Activated naive CD4-positive, alpha-beta T cell treated with anti-CD3 and anti-CD28 coated beads, Interleukin-2, amount 10 ng/mL, durations not matched to agents 7 days and 5 days (primary cell): ENCODE measurements around the gene C11orf91.
"Not testable (repeated sequence)": the region's sequence is repeated elsewhere in the genome, so short reads cannot be mapped to it uniquely, and the experiment has no call there.

Source experiments
- CTCF ChIA-PET: fragments of 350-600 bp; sonication (Branson Sonifier 250); formaldehyde crosslinking; loops from one replicate; lab custom pipeline; 2021; ENCODE audit warnings: antibody characterized with exemption; lab: Charles Lee
- DNase-seq: peaks from one replicate; pipeline ENCODE4 v3.0.0-alpha.2; 2020
- H3K27ac Mint-ChIP-seq: one replicate; pipeline ENCODE4 v1.8.0; 2021; ENCODE audit warnings: mild to moderate bottlenecking, moderate library complexity, mixed read lengths
- H3K27me3 Mint-ChIP-seq: one replicate; pipeline ENCODE4 v1.8.0; 2021; ENCODE audit warnings: mild to moderate bottlenecking, mixed read lengths
- H3K36me3 Mint-ChIP-seq: one replicate; pipeline ENCODE4 v1.8.0; 2021; ENCODE audit warnings: mixed read lengths
- H3K4me1 Mint-ChIP-seq: one replicate; pipeline ENCODE4 v1.8.0; 2021; ENCODE audit warnings: mixed read lengths
- H3K4me3 Mint-ChIP-seq: one replicate; pipeline ENCODE4 v1.8.0; 2021; ENCODE audit warnings: mild to moderate bottlenecking, moderate library complexity, mixed read lengths
- H3K9me3 Mint-ChIP-seq: one replicate; pipeline ENCODE4 v1.8.0; 2021; ENCODE audit warnings: mixed read lengths

C11orf91 gene

DNA sequence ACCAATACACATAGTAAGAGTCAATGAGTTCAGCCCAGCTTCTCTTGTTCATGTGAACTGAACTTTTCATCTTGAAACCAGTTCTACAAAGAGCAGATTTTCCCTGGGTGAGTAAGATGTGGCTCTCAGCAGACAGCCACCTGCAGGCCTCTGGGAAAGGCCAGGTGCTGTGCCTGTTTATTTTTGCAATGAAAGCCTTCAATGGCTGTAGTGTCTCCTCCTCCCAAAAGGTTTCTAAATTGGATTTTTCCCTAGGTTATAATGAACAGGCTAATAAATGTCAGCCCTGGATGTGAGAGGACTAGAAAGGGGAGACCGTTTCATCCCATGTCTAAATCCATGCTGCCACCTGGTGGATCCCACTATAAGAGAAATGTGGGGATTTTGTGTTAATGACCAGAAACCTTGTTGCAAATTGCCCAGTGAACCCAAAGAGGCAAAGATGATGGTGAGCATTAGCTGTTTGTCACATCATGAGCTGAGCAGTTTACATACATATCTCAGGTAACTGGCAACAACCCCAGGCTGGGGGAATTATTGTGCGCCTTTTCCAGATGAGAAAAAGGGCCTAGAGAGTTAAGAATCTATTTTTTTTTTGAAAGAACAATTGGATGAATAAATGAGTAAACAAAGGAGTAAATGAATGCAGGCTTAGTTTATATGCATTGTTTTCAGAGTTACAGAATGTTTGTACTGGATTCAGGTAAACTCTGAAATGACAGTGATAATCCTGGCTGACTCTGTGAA, 12.7 kb downstream of the C11orf91 start:
- DNase-seq, result peak; percentile 31
- CTCF ChIA-PET, result interaction anchor here (2.6 kb wide), 1 partner anchor 325 kb away, joined by 9 read pairs; no protein-coding TSS in a partner anchor
- H3K4me1 Mint-ChIP-seq, result no peaks in the 10 kb centered on the region
- H3K4me3 Mint-ChIP-seq, result no peak overlapping the region
- H3K27me3 Mint-ChIP-seq, result peaks cover 22% of the 10 kb centered on the region
- peaks cover 4% of the 10 kb centered on the region for H3K9me3 Mint-ChIP-seq
- no peak overlapping the region for H3K27ac Mint-ChIP-seq
- H3K36me3 Mint-ChIP-seq, result no peaks in the 10 kb centered on the region

DNA sequence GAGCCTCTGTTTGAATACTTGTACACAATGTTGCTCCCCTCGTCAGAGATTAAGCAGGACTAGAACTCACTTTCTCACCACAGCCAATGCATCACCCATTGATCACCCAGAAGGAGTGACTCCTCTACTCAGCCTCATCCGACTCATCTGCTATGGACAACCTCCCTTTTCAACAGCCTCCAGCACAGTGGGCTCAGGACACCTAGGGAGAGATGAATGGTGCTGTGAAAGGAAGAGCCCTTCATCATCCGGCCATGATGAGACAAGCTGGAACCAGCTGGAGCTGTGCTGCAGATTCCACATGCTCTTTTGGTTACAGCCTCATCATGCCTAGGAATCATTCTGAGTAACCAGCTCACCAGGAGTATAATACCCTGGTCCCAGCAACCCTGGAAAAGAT, 15.5 kb downstream of the C11orf91 start:
- H3K36me3 Mint-ChIP-seq, result no peaks in the 10 kb centered on the region
- peaks cover 4% of the 10 kb centered on the region for H3K9me3 Mint-ChIP-seq
- no peak overlapping the region for H3K4me3 Mint-ChIP-seq
- CTCF ChIA-PET, result interaction anchor here (1.9 kb wide), 1 partner anchor 141 kb away, joined by 5 read pairs; no protein-coding TSS in a partner anchor
- peaks cover 41% of the 10 kb centered on the region for H3K27me3 Mint-ChIP-seq
- H3K27ac Mint-ChIP-seq, result no peak overlapping the region
- H3K4me1 Mint-ChIP-seq, result peaks cover 7% of the 10 kb centered on the region
- no peak for DNase-seq

DNA sequence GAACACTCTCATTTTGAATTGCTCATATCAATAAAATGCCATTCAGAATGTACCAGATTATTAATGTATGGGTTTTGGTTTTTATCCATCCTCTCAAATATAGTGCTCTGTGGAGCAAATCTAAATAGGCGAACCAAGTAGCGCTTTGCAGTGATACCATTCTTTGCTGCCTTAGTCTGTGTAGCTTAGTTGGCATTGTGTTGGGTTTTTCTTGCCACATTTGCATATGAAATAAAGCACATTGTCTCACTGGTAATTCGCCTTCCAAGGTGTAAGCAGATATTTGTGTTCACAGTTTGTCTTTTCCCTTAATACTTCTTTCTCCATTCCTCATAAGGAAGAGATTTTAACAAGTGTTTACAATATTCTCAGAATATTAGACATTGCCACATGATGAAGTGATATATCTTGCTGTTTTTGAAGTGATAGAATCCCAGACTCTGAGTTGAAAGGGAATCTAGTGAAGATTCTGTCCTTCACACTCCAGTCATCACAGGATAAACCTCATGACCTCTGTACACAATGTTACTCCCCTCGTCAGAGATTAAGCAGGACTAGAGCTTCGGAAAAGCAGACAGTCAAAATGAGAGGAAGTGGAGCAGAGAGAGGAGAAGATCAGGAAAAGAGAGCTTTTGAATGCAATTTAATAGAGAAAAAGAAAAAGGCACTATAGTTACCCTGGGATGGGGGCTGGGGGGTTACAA, 16.5 kb downstream of the C11orf91 start:
- no peak overlapping the region for H3K4me3 Mint-ChIP-seq
- H3K27ac Mint-ChIP-seq, result no peak overlapping the region
- H3K9me3 Mint-ChIP-seq, result peaks cover 4% of the 10 kb centered on the region
- CTCF ChIA-PET, result interaction anchor here (0.5 kb wide), 1 partner anchor 134 kb away, joined by 3 read pairs; no protein-coding TSS in a partner anchor
- H3K36me3 Mint-ChIP-seq, result no peaks in the 10 kb centered on the region
- no peak for DNase-seq
- peaks cover 46% of the 10 kb centered on the region for H3K27me3 Mint-ChIP-seq
- peaks cover 7% of the 10 kb centered on the region for H3K4me1 Mint-ChIP-seq

DNA sequence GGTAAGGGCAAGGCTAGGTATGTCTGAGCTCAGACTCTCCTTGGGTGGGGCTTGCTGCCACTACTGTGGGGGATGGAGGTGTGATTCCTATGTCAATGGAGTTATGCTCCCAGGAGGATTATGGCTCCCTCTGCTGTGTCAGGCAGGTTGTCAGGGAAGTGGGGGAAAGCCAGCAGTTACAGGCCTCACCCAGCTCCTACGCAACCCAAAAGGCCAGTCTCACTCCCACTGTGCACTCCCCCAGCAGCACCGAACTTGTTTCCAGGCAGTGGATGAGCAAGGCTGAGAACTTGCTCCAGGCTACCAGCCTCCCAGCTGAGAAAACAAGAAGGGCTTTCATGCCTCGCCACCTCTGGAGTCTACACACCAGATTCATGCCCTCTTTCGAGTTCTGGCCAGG, 18.2 kb downstream of the C11orf91 start:
- no peak for DNase-seq
- H3K36me3 Mint-ChIP-seq, result no peaks in the 10 kb centered on the region
- CTCF ChIA-PET, result interaction anchor here (0.5 to 0.6 kb wide), 2 partner anchors 1392 to 1398 kb away, joined by 4 read pairs; no protein-coding TSS in a partner anchor
- H3K27ac Mint-ChIP-seq, result no peak overlapping the region
- H3K4me1 Mint-ChIP-seq, result peaks cover 7% of the 10 kb centered on the region
- no peak overlapping the region for H3K4me3 Mint-ChIP-seq
- peaks cover 3% of the 10 kb centered on the region for H3K9me3 Mint-ChIP-seq
- H3K27me3 Mint-ChIP-seq, result peaks cover 51% of the 10 kb centered on the region

DNA sequence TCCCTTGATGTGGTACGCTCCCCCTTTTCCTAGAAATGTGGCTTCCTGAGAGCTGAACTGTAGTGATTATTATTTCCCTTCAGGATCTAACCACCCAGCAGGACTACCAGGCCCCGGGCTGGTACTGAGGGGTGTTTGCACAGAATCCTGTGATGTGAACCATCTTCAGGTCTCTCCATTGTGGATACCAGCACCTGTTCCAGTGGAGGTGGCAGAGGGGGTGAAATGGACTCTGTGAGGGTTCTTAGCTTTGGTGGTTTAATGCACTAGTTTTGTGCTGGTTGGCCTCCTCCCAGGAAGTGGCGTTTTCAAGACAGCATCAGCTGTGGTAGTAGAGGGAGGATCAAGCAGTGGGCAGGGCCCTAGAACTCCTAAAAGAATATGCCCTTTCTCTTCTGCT, 18.6 kb downstream of the C11orf91 start:
- Mint-ChIP-seq H3K27me3 (peaks cover 51% of the 10 kb centered on the region), H3K36me3 (no peaks in the 10 kb centered on the region), H3K4me1 (peaks cover 7% of the 10 kb centered on the region), H3K27ac (no peak overlapping the region), H3K9me3 (no peaks in the 10 kb centered on the region), H3K4me3 (no peak overlapping the region)
- CTCF ChIA-PET, result interaction anchor here (0.5 to 0.6 kb wide), 2 partner anchors 1392 to 1398 kb away, joined by 4 read pairs; no protein-coding TSS in a partner anchor
- no peak for DNase-seq

DNA sequence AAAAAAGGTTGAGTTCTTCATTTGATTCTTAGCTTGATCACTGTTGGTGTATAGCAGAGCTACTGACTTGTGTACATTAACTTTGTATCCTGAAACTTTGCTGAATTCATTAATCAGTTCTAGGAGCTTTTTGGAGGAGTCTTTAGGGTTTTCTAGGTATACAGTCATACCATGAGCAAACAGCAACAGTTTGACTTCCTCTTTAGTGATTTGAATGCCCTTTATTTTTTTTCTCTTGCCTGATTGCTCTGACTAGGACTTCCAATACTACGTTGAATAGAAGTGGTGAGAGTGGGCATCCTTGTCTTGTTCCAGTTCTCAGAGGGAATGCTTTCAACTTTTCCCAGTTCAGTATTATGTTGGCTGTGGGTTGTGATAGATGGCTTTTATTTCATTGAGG, 22.0 kb downstream of the C11orf91 start:
- H3K4me3 Mint-ChIP-seq, H3K27ac Mint-ChIP-seq, H3K36me3 Mint-ChIP-seq, H3K9me3 Mint-ChIP-seq, H3K4me1 Mint-ChIP-seq, DNase-seq: not testable (repeated sequence)
- CTCF ChIA-PET, result interaction anchor here (1.8 kb wide), 1 partner anchor 11 kb away, joined by 3 read pairs; no protein-coding TSS in a partner anchor
- H3K27me3 Mint-ChIP-seq, result peaks cover 45% of the 10 kb centered on the region

DNA sequence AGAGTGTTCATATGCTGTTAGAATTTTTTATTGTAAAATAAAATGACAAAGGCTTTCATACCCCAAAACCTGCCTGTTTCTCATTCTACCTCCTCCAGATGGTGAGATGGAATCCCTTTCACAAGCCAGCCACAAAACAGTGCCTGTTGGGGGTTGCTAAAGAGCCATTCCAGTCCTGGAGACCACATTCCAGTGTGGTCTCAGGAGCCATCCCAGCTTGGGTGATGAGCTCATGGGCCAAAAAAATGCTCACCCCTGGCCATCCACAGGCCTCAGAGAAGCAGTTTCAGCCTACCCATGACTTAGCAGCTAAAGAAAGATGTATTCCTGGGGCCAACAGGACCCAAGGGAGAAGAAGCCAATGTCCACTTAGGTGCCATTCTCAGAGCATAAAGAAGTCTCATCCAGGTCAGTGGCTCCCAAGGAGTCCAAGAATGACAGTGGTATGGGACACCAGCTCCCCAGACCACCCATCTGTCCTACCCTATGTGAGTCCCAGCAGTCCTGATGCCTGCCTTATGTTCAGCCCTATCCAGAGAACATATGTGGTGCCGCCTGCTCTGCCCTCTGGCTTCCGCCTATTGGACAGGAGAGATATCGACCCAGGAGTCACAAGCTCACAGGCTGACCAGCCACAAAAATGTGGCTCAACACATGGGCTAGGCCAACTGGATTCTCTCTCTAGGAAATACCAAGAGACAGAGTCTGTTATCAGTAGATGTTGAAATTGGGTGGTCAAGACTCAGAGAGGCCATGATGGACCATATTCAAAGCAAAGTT, 26.4 kb downstream of the C11orf91 start:
- Mint-ChIP-seq H3K27ac (no peak overlapping the region), H3K4me3 (no peak overlapping the region), H3K27me3 (peaks cover 22% of the 10 kb centered on the region), H3K36me3 (no peaks in the 10 kb centered on the region), H3K9me3 (no peaks in the 10 kb centered on the region), H3K4me1 (no peaks in the 10 kb centered on the region)
- CTCF ChIA-PET, result no interaction called here
- DNase-seq, result no peak

DNA sequence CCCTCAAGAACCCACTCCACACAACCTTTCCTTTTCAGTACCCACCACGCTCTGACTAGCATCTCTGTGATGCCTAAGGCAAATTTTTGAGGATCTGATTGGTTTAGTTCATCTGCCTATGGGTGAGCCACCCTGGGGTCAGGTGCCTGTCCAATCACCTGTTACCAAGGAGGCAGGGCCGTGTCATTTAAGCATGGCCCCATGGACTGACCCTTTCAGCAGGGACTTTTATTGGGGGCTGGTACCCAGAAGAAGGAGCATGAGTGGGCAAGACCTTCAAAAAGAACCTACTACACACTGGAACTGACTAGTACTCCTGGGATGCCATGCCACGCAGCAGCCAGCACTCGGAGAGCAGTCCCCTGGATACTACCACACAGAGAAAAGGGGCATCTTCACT, 28.4 kb downstream of the C11orf91 start:
- CTCF ChIA-PET, result no interaction called here
- H3K27ac Mint-ChIP-seq, result no peak overlapping the region
- no peaks in the 10 kb centered on the region for H3K36me3 Mint-ChIP-seq
- H3K9me3 Mint-ChIP-seq, result no peaks in the 10 kb centered on the region
- no peak for DNase-seq
- peaks cover 22% of the 10 kb centered on the region for H3K27me3 Mint-ChIP-seq
- H3K4me3 Mint-ChIP-seq, result no peak overlapping the region
- H3K4me1 Mint-ChIP-seq, result no peaks in the 10 kb centered on the region

DNA sequence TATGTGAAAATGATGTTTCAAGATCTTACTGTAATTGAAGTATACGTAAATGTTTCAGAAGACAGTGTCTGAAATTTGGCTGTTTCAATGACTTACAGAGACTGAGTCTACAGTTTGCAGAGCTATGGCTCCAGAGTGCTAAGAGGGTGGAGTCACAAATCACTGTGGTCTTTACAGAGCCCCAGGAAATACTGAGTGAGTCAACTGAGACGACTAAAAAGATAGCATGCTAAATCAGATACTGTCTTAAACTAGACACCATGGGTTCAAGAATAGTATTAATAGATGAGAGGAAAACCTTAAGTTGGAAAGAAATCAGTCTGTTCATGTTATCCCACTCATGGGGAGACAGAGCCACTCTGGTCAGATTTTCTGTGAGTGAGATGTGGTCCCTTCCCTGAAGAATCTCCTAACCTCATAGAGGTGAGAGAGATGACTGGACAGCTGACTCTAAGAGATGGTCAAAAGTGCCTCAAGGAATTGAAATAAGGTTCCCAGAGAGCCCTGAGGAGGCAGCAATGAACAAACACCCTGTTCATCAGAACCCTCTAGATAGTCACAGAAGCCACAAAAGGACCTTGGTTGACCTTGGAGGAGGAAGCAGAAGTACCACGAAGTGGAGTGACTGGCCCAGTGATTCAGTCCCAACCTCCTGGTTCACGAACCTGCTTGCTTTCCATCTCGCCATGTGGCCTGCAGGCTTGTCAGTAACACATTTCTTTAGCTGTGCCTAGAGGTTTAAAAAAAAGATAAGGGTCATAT, 30.2 kb downstream of the C11orf91 start:
- H3K27ac Mint-ChIP-seq, result no peak overlapping the region

DNA sequence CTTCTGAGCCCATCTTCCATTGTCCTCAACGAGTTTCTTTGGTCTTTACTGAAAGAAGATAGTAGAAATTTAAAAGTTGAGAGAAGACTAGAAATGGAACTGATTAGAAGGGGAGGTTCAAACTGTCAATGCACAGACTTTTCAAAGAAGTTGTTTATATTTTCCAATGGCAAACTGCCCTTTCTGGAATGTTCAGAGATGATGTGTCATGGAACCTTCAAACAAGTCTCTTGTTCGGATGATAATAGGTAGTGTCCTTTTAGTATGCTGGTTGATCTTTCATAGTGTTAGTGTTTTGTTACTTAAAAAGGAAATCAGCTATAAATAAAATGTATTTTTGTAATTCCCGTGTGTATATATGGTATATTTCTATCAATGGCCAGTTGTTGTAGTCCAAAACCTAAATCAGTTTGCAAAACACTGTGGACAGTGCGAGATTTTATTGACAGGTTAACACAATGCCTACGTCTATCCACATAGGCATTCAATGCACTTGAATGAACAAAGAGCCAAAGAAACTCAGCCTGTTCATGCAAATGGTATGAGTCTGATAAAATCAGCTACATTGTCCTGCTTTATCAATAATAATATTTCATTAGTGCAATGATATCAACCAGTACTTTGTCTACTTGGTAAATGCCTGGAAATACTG, 30.9 kb downstream of the C11orf91 start:
- Mint-ChIP-seq H3K27ac (no peak overlapping the region), H3K4me1 (no peaks in the 10 kb centered on the region), H3K9me3 (no peaks in the 10 kb centered on the region), H3K4me3 (no peak overlapping the region), H3K27me3 (peaks cover 22% of the 10 kb centered on the region), H3K36me3 (no peaks in the 10 kb centered on the region)
- no peak for DNase-seq
- CTCF ChIA-PET, result no interaction called here

More for the DNA sequence above, 30.2 kb downstream of the C11orf91 start:
- Mint-ChIP-seq H3K4me1 (no peaks in the 10 kb centered on the region), H3K4me3 (no peak overlapping the region), H3K9me3 (no peaks in the 10 kb centered on the region), H3K36me3 (no peaks in the 10 kb centered on the region), H3K27me3 (peaks cover 22% of the 10 kb centered on the region)
- DNase-seq, result no peak
- CTCF ChIA-PET, result no interaction called here

DNA sequence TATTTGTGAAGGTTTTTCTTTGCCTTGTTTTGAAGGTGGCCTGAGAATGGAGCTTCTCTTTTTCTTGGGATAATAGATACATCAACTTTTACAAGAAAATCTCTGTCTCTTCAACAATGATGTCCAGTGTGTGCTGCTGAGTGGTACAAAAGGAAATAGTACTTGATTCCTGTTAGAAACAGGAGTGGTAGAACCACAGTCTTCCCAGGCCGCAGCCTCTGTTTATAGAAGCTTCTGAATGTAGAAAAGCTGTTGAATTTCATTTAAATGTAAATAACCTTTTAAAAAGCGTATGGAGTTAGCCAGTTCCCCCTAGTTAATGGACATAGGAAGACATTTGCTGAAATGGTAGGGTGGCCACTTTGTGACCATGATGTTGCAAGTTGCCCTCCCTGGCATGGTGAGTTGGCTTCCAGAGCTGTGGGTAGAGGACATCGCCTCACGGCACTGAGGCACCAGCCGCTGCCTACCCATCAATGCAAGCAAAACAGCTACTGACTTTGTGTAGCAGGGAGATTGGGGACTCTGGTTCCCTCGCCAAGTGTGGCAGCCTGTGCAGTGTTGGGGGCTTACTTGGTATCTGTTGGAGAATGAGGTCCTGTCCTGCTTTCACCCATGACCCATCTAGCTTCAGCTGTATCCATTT, 31.6 kb downstream of the C11orf91 start:
- DNase-seq, result no peak
- Mint-ChIP-seq H3K27me3 (peaks cover 21% of the 10 kb centered on the region), H3K4me1 (no peaks in the 10 kb centered on the region), H3K36me3 (no peaks in the 10 kb centered on the region), H3K4me3 (no peak overlapping the region), H3K9me3 (no peaks in the 10 kb centered on the region), H3K27ac (no peak overlapping the region)
- CTCF ChIA-PET, result no interaction called here

DNA sequence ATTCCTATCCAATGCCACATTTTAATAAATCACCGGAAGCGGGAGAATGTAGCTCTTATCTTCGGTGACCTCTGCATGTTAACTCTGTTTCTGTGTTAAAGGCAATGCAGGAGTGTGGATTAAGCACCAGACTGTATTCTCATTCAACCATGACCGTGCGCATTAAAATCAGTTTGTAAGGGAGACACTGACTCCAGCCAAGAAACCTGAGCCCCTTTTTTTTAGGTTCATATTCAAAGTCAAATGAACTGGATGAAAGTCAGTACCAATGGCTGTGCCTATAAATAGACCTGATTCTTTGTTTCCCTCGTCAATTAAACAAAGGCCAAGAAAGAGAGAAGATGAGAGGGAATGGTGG, 32.2 kb downstream of the C11orf91 start:
- CTCF ChIA-PET, result no interaction called here
- no peaks in the 10 kb centered on the region for H3K9me3 Mint-ChIP-seq
- H3K36me3 Mint-ChIP-seq, result no peaks in the 10 kb centered on the region
- H3K27ac Mint-ChIP-seq, result no peak overlapping the region
- H3K4me1 Mint-ChIP-seq, result no peaks in the 10 kb centered on the region
- no peak overlapping the region for H3K4me3 Mint-ChIP-seq
- peaks cover 22% of the 10 kb centered on the region for H3K27me3 Mint-ChIP-seq
- DNase-seq, result no peak
